Loucy (cell line): Measurements from ENCODE around the gene CEP135.

Experiments used
- CTCF ChIP-seq: fragments of 200-600 bp; sonication (generic); conservative IDR thresholded peaks from 2 replicates; pipeline ENCODE4 v1.5.1; 2014; ENCODE audit warnings: mild to moderate bottlenecking, antibody characterized with exemption, low read length
- EZH2phosphoT487 ChIP-seq: fragments of 200-600 bp; IDR thresholded peaks from 2 replicates; pipeline ENCODE4 v1.6.1; 2018; ENCODE audit warnings: antibody characterized with exemption, mild to moderate bottlenecking, moderate library complexity, borderline replicate concordance

GRCh38 chr4:56055027-56055977, 106.6 kb downstream of the CEP135 start:
- TF ChIP-seq CTCF (no peak), EZH2phosphoT487 (no peak)
